Fibroblast of lung (primary cell): ENCODE results near the gene TOGARAM2. TPM values are rescaled to one million over a fixed set of nuclear protein-coding genes. Genes with fewer than 3 reads are reported as not detected.

Experiments
- DNase-seq, 2 donors: peaks; one replicate each; pipeline versions ENCODE4 v3.0.0 to v3.0.0-alpha.2; 2010; ENCODE audit warnings: low read depth in 2 of 2
- H2AFZ ChIP-seq: 2 replicates; pipeline ENCODE4 v1.5.1; 2012; ENCODE audit warnings: low read length, control low read depth, inconsistent platforms
- H3K27ac ChIP-seq: 2 replicates; pipeline ENCODE4 v1.5.1; 2011; ENCODE audit warnings: low read length, control low read depth; ENCODE audit not compliant: insufficient read depth
- H3K27me3 ChIP-seq: 2 replicates; pipeline ENCODE4 v1.5.1; 2011; ENCODE audit warnings: mild to moderate bottlenecking, low read length; ENCODE audit not compliant: control insufficient read depth, insufficient read depth
- H3K36me3 ChIP-seq: 2 replicates; pipeline ENCODE4 v1.5.1; 2011; ENCODE audit warnings: low read length; ENCODE audit not compliant: control insufficient read depth, insufficient read depth
- H3K4me1 ChIP-seq: 2 replicates; pipeline ENCODE4 v1.5.1; 2011; ENCODE audit warnings: low read length; ENCODE audit not compliant: control insufficient read depth, insufficient read depth; ENCODE audit errors: extremely low read depth
- H3K4me2 ChIP-seq: 2 replicates; pipeline ENCODE4 v1.5.1; 2011; ENCODE audit warnings: low read length, control low read depth; ENCODE audit not compliant: insufficient read depth; ENCODE audit errors: extremely low read depth
- H3K4me3 ChIP-seq, 4 experiments: fragments of 200-600 bp in 1 of 4; sonication (generic) in 1 of 4; replicated peaks in 1 of 4; 2 replicates each; pipeline ENCODE4 v1.5.1; 2011 to 2016; ENCODE audit warnings: low read length in 4 of 4, low read depth in 3 of 4, mild to moderate bottlenecking in 3 of 4, control low read depth in 2 of 4, inconsistent platforms in 1 of 4, mixed read lengths in 1 of 4; ENCODE audit not compliant: insufficient read depth in 1 of 4; ENCODE audit errors: control extremely low read depth in 1 of 4
- H3K79me2 ChIP-seq: 2 replicates; pipeline ENCODE4 v1.5.1; 2012; ENCODE audit warnings: mild to moderate bottlenecking, low read length, inconsistent platforms; ENCODE audit not compliant: control insufficient read depth, insufficient read depth
- H3K9ac ChIP-seq: 2 replicates; pipeline ENCODE4 v1.5.1; 2011; ENCODE audit warnings: mild to moderate bottlenecking, low read length, control low read depth; ENCODE audit not compliant: insufficient read depth
- H3K9me3 ChIP-seq: 2 replicates; pipeline ENCODE4 v1.5.1; 2012; ENCODE audit warnings: low read depth, low read length; ENCODE audit not compliant: control insufficient read depth, insufficient read depth
- H4K20me1 ChIP-seq: 2 replicates; pipeline ENCODE4 v1.5.1; 2011; ENCODE audit warnings: low read length; ENCODE audit not compliant: control insufficient read depth, insufficient read depth; ENCODE audit errors: extremely low read depth
- EZH2 ChIP-seq: IDR thresholded peaks from 2 replicates; pipeline ENCODE4 v1.5.1; 2012; ENCODE audit warnings: low read length, control low read depth, mild to moderate bottlenecking; ENCODE audit errors: missing control alignments
- polyA plus RNA-seq, 2 donors: library from polyadenylated mRNA; depleted of rRNA in 1 of 2; stranded (reverse) in 1 of 2; unstranded in 1 of 2; fragments of >200 nt; gene quantifications; 2 replicates each; pipeline ENCODE4 v1.2.1, GENCODE V29; 2011 to 2012; ENCODE audit warnings: missing spikeins in 1 of 2
- total RNA-seq: library from RNA; depleted of rRNA; stranded (reverse); fragments of >200 nt; gene quantifications from 2 replicates; pipeline ENCODE4 v1.2.1, GENCODE V29; 2014
- TF ChIP-seq, protein P1 (sequence below), 2 donors: IDR thresholded peaks in 1 of 2; conservative IDR thresholded peaks in 1 of 2; 1 replicate in 1 of 2; 2 replicates in 1 of 2; pipeline ENCODE4 v1.5.1; 2011 to 2012; ENCODE audit warnings: low read length in 2 of 2, control low read depth in 1 of 2, inconsistent platforms in 1 of 2, low read depth in 1 of 2, mild to moderate bottlenecking in 1 of 2

Gene TOGARAM2
- total and polyA plus RNA-seq, 2 donors (not counting 1 experiment from before 2014, with no cell fraction given), result 0.15 to 0.33 TPM

DNA sequence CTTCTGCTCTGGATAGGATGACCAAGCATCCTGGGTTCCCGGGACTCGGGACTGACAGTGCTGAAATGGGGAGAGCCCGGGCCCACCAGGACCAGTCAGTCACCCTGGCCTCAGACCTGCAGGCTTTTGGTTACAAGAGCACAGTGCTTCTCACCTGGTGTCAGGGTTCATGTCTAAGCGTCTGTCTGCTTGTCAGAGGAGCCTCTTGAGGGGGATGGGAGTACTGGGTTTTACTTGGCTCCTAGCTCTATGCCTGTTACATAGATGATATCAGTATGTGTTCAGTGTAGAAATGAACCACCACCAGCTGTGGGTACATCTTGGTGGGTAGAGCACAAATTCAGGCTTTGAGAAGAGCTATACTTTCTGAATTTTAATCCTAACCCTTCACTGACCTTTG lies 63.4 kb downstream of the TOGARAM2 start:
- Histone ChIP-seq H3K27ac (no peak overlapping the region), H3K4me1 (no peaks in the 10 kb centered on the region), H3K79me2 (no peaks in the 10 kb centered on the region), H4K20me1 (no peaks in the 10 kb centered on the region), H2AFZ (no peak overlapping the region), H3K9ac (no peak overlapping the region), H3K4me3 (no peak overlapping the region), H3K36me3 (no peaks in the 10 kb centered on the region), H3K27me3 (no peaks in the 10 kb centered on the region), H3K4me2 (no peak overlapping the region), H3K9me3 (no peaks in the 10 kb centered on the region)
- DNase-seq, result no peak
- TF ChIP-seq EZH2, result no peak
- TF ChIP-seq, protein P1, sequence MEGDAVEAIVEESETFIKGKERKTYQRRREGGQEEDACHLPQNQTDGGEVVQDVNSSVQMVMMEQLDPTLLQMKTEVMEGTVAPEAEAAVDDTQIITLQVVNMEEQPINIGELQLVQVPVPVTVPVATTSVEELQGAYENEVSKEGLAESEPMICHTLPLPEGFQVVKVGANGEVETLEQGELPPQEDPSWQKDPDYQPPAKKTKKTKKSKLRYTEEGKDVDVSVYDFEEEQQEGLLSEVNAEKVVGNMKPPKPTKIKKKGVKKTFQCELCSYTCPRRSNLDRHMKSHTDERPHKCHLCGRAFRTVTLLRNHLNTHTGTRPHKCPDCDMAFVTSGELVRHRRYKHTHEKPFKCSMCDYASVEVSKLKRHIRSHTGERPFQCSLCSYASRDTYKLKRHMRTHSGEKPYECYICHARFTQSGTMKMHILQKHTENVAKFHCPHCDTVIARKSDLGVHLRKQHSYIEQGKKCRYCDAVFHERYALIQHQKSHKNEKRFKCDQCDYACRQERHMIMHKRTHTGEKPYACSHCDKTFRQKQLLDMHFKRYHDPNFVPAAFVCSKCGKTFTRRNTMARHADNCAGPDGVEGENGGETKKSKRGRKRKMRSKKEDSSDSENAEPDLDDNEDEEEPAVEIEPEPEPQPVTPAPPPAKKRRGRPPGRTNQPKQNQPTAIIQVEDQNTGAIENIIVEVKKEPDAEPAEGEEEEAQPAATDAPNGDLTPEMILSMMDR (conservative IDR thresholded peaks at IDR 0.05 in 1 of 2, IDR thresholded peaks at IDR 0.05 in 1 of 2; ENCODE audit: low read depth in 1 of 2, low read length in 2 of 2), result no peak

DNA sequence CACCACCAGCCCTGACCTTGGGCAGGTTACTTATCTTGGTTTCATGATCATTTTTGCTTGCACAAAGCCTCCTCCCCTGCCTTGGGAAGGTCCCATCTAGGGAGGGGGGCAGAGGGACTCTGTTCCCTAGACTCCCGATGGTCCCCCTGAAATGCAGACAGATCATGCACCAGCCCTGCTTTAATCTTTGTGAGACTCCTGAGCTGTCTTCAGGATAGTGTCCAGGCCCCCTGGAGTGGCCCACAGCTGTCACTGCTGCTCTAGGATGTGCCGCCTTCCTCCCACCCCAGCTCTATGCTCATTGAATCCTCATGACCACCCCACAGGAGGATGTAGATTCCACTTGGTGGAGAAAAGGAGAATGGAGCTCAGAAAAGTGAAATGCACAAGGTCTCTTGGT lies 65.2 kb downstream of the TOGARAM2 start:
- Histone ChIP-seq H3K27me3 (no peaks in the 10 kb centered on the region), H3K9ac (no peak overlapping the region), H3K9me3 (no peaks in the 10 kb centered on the region), H3K27ac (no peak overlapping the region), H2AFZ (no peak overlapping the region), H3K4me2 (no peak overlapping the region), H4K20me1 (no peaks in the 10 kb centered on the region), H3K36me3 (no peaks in the 10 kb centered on the region), H3K79me2 (no peaks in the 10 kb centered on the region), H3K4me3 (no peak overlapping the region), H3K4me1 (no peaks in the 10 kb centered on the region)
- no peak for TF ChIP-seq EZH2
- TF ChIP-seq, protein P1 (conservative IDR thresholded peaks at IDR 0.05 in 1 of 2, IDR thresholded peaks at IDR 0.05 in 1 of 2; ENCODE audit: low read depth in 1 of 2, low read length in 2 of 2), result no peak
- DNase-seq, result no peak

DNA sequence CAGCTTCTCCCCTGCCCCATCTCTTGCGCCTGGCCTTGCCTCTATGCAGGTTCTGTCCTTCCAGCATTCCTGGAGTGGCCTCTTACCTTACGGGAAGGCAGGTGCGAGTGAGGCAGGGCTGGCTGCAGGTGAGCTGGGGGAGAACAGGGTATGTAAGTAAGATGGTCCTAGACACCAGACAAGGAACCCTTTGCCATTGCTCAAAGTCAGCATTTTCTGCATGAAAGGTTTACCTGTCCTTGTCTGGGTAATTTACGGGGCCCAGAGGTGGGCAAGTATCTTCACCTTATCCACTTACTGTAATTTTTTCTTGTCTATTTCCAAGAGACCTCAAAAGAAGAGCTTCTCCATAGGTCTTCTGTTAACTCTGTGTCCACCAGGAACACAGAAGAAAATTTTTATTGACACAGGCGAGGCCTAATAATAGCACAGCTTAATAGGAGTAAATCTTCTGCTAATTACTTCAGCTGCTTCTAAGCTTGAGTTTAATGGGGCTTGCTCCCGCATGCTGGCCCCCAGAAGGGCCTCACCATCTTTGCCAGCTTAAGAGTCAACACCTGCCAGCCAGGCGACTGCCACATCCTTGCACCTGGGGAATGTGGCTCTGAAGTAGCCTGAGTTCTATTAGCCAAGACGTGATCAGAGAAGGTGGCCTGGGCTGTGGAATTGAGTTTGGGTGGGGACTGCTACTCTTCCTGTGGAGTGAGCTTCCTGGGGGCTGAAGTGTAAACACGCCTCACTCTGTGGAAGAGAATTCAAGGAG lies 66.2 kb downstream of the TOGARAM2 start:
- Histone ChIP-seq H3K79me2 (no peaks in the 10 kb centered on the region), H3K9ac (no peak overlapping the region), H4K20me1 (no peaks in the 10 kb centered on the region), H3K4me1 (no peaks in the 10 kb centered on the region), H3K27me3 (no peaks in the 10 kb centered on the region), H3K4me2 (no peak overlapping the region), H3K4me3 (no peak overlapping the region), H3K9me3 (no peaks in the 10 kb centered on the region), H3K36me3 (no peaks in the 10 kb centered on the region), H2AFZ (no peak overlapping the region), H3K27ac (no peak overlapping the region)
- no peak for DNase-seq
- TF ChIP-seq, protein P1 (conservative IDR thresholded peaks at IDR 0.05 in 1 of 2, IDR thresholded peaks at IDR 0.05 in 1 of 2; ENCODE audit: low read depth in 1 of 2, low read length in 2 of 2), result no peak
- TF ChIP-seq EZH2, result no peak
